ENCODE data around the gene PPP2R5B. TPM values are rescaled to one million over a fixed set of nuclear protein-coding genes. Genes with fewer than 3 reads are reported as not detected.

The PPP2R5B gene
- total and polyA plus RNA-seq, 9 of the 15 experiments (the other 6 are each of a cell fraction or from before 2014, with no cell fraction given) = 0.10 to 7.8 (median 3.3) TPM

DNA sequence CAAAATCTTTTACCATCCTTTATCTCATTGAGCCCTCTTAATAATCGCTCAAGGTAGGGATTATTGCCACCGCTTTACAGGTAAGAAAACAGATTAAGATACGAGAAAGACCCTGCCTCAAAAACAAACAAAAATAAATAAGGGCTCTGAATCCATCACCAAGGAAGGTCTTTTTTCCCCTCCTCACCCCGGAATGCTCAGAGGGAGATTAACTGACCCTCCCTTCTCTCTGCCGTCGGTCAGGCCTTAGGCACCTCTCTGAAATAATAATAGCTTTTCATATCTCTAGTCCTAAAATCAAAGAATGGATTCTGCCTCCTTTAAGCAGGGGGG is 6.9 kb upstream of the PPP2R5B start:
- H3K4me3 ChIP-seq = peak overlapping the region; percentile 87
- H3K4me2 ChIP-seq (ENCODE audit: insufficient read depth, low read length) = peak overlapping the region; percentile 82
- H3K27ac ChIP-seq (ENCODE audit: extremely low read depth, low read depth, low read length) = peak overlapping the region; percentile 64
- peak overlapping the region; percentile 78 to 86; a peak in 3 of 4 replicates for H3K9ac ChIP-seq (ENCODE audit: insufficient read depth in 1 of 2, low read depth in 2 of 2, low read length in 2 of 2)
- no peaks in the 10 kb centered on the region for H3K27me3 ChIP-seq (ENCODE audit: control insufficient read depth in 2 of 2, insufficient read depth in 2 of 2, low read length in 2 of 2)
- peaks cover 20 to 43% of the 10 kb centered on the region in 2 experiments; a peak in 4 of 5 replicates for H3K4me1 ChIP-seq (replicated peaks in 1 of 2; ENCODE audit: control insufficient read depth in 2 of 2, insufficient read depth in 2 of 2, low read length in 2 of 2)
- ChIA-PET CTCF (ENCODE audit: low intra/inter-chr PET ratio) (interaction anchor here (1.2 kb wide), 1 partner anchor 96 kb away, joined by 3 read pairs; no protein-coding TSS in a partner anchor), POLR2A (interaction anchor here (1.0 kb wide), 2 partner anchors 10 to 217 kb away, joined by 3 read pairs; no protein-coding TSS in a partner anchor)
- FAIRE-seq = no peak
- DNase-seq (ENCODE audit: extremely low read depth in 1 of 4, low spot score in 3 of 4) = no peak
- WGBS (ENCODE audit: insufficient coverage, low coverage, missing lambda C conversion rate) = 0% methylated on average over 6 of the region's 6 CpGs
- ATAC-seq = no peak
- H2AFZ ChIP-seq (ENCODE audit: low read depth, low read length) = peak overlapping the region; percentile 73
- no peaks in the 10 kb centered on the region for H3K9me1 ChIP-seq (ENCODE audit: control insufficient read depth, insufficient read depth, low read length)
- H3K36me3 ChIP-seq (ENCODE audit: control insufficient read depth, insufficient read depth, low read length) = peaks cover 17% of the 10 kb centered on the region; the same call in 1 of the 3 replicates
- in situ Hi-C loops (cut with MboI) = no loop called here
- H3K79me2 ChIP-seq (ENCODE audit: control insufficient read depth, insufficient read depth, low read length) = peaks cover 26% of the 10 kb centered on the region
- TSS peak; percentile 91 for BruUV-seq (replicated peaks)
- intact Hi-C loops (cut with micrococcal nuclease) = loop anchor here (1.0 kb wide), 2 partner anchors 28 to 79 kb away; partner anchors contain the start of gene BATF2
- no peaks in the 10 kb centered on the region for H3K9me3 ChIP-seq (replicated peaks; ENCODE audit: control insufficient read depth, insufficient read depth, low read depth, low read length)
- H4K20me1 ChIP-seq (replicated peaks; ENCODE audit: control insufficient read depth, insufficient read depth, low read length) = no peaks in the 10 kb centered on the region
- TF ChIP-seq PML (IDR thresholded peaks at IDR 0.05; ENCODE audit: low read length) (peak; percentile 42; the same call in 1 of the 2 replicates), TAF1 (IDR thresholded peaks at IDR 0.05; ENCODE audit: control insufficient read depth, extremely low read depth, insufficient read depth, low read length, severe bottlenecking) (no peak), ZNF766 (CRISPR knock-in tag; conservative IDR thresholded peaks at IDR 0.05) (no peak), LEF1 (IDR thresholded peaks at IDR 0.05) (no peak), SMC3 (conservative IDR thresholded peaks at IDR 0.05; ENCODE audit: insufficient read depth, low read depth, low read length) (no peak), NFATC3 (IDR thresholded peaks at IDR 0.05) (peak; percentile 23; the same call in 1 of the 2 replicates), PHB2 (IDR thresholded peaks at IDR 0.05; ENCODE audit: low read depth) (no peak), TRIM24 (IDR thresholded peaks at IDR 0.05) (no peak), ETV5 (CRISPR knock-in tag; IDR thresholded peaks at IDR 0.05; ENCODE audit: low read depth) (no peak), TBL1XR1 (IDR thresholded peaks at IDR 0.05; ENCODE audit: low read length in 2 of 2) (no peak), TSC22D4 (tag; IDR thresholded peaks at IDR 0.05) (no peak), KDM5B (IDR thresholded peaks at IDR 0.05; ENCODE audit: insufficient replicate concordance, low read depth, low read length) (no peak), EP300 (IDR thresholded peaks at IDR 0.05; ENCODE audit: low read length) (no peak), NCOA1 (IDR thresholded peaks at IDR 0.05; ENCODE audit: low read depth) (no peak), STAT5A (IDR thresholded peaks at IDR 0.05; ENCODE audit: borderline replicate concordance, low read length) (no peak), ZNF444 (CRISPR knock-in tag; IDR thresholded peaks at IDR 0.05) (0 out of 2 replicates have a peak, but pooled peaks have one; percentile 9), CXXC5 (CRISPR knock-in tag; IDR thresholded peaks at IDR 0.05) (no peak), NELFE (IDR thresholded peaks at IDR 0.05; ENCODE audit: insufficient read depth, insufficient read length) (no peak), JUND (IDR thresholded peaks at IDR 0.05; ENCODE audit: borderline replicate concordance, low read depth, low read length) (no peak), JUND (tag; IDR thresholded peaks at IDR 0.05; ENCODE audit: borderline replicate concordance, low read depth, low read length) (no peak)
- TF ChIP-seq, protein P1, sequence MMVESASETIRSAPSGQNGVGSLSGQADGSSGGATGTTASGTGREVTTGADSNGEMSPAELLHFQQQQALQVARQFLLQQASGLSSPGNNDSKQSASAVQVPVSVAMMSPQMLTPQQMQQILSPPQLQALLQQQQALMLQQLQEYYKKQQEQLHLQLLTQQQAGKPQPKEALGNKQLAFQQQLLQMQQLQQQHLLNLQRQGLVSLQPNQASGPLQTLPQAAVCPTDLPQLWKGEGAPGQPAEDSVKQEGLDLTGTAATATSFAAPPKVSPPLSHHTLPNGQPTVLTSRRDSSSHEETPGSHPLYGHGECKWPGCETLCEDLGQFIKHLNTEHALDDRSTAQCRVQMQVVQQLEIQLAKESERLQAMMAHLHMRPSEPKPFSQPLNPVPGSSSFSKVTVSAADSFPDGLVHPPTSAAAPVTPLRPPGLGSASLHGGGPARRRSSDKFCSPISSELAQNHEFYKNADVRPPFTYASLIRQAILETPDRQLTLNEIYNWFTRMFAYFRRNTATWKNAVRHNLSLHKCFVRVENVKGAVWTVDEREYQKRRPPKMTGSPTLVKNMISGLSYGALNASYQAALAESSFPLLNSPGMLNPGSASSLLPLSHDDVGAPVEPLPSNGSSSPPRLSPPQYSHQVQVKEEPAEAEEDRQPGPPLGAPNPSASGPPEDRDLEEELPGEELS (CRISPR knock-in tag; IDR thresholded peaks at IDR 0.05; ENCODE audit: borderline replicate concordance) = no peak
- TF ChIP-seq, protein P2, sequence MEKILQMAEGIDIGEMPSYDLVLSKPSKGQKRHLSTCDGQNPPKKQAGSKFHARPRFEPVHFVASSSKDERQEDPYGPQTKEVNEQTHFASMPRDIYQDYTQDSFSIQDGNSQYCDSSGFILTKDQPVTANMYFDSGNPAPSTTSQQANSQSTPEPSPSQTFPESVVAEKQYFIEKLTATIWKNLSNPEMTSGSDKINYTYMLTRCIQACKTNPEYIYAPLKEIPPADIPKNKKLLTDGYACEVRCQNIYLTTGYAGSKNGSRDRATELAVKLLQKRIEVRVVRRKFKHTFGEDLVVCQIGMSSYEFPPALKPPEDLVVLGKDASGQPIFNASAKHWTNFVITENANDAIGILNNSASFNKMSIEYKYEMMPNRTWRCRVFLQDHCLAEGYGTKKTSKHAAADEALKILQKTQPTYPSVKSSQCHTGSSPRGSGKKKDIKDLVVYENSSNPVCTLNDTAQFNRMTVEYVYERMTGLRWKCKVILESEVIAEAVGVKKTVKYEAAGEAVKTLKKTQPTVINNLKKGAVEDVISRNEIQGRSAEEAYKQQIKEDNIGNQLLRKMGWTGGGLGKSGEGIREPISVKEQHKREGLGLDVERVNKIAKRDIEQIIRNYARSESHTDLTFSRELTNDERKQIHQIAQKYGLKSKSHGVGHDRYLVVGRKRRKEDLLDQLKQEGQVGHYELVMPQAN (IDR thresholded peaks at IDR 0.05; ENCODE audit: borderline replicate concordance) = no peak; the same call in 1 of the 2 replicates
